HepG2 (cell line): ENCODE measurements around the gene UNC93A. TPM values are rescaled to one million over a fixed set of nuclear protein-coding genes. Genes with fewer than 3 reads are reported as not detected.
A peak's percentile ranks its signal among the peaks of the same experiment; 100 is the strongest.

Experiments
- FIP1L1 ChIP-seq: fragments of 200-400 bp; formaldehyde crosslinking; IDR thresholded peaks from 2 replicates; pipeline ENCODE4 v1.6.1; 2018; ENCODE audit warnings: low read depth, mild to moderate bottlenecking, low read length, moderate library complexity, borderline replicate concordance; ENCODE audit not compliant: insufficient read depth
- FOSL2 ChIP-seq: sonication (generic); formaldehyde crosslinking; IDR thresholded peaks from 2 replicates; pipeline ENCODE4 v1.4.0; 2020; ENCODE audit warnings: missing genetic modification reagents
- HNF4G ChIP-seq, 2 experiments: sonication (generic) in 1 of 2; formaldehyde crosslinking in 1 of 2; IDR thresholded peaks; 2 replicates each; pipeline versions ENCODE4 v1.4.0 to v1.6.1; 2011 to 2020; ENCODE audit warnings: borderline replicate concordance in 2 of 2, low read depth in 2 of 2, mild to moderate bottlenecking in 2 of 2, low read length in 1 of 2, missing genetic modification reagents in 1 of 2, moderate library complexity in 1 of 2
- IRF2 ChIP-seq: IDR thresholded peaks from 2 replicates; pipeline ENCODE4 v1.6.1; 2018; ENCODE audit warnings: missing genetic modification reagents, missing compliant biosample characterization
- MAFG ChIP-seq: sonication (generic); formaldehyde crosslinking; IDR thresholded peaks from 2 replicates; pipeline ENCODE4 v1.5.1; 2020; ENCODE audit warnings: mild to moderate bottlenecking, missing genetic modification reagents
- MXI1 ChIP-seq: IDR thresholded peaks from 3 replicates; pipeline ENCODE4 v1.6.1; 2012; ENCODE audit warnings: low read depth, low read length, inconsistent platforms, borderline replicate concordance
- REPIN1 ChIP-seq: sonication (generic); formaldehyde crosslinking; IDR thresholded peaks from 2 replicates; pipeline ENCODE4 v1.8.0; 2022; ENCODE audit warnings: missing genetic modification reagents, low read depth, mild to moderate bottlenecking, borderline replicate concordance
- REXO4 ChIP-seq: sonication (generic); formaldehyde crosslinking; IDR thresholded peaks from 2 replicates; pipeline ENCODE4 v1.8.0; 2022; ENCODE audit warnings: missing genetic modification reagents, mild to moderate bottlenecking, borderline replicate concordance
- SP5 ChIP-seq: IDR thresholded peaks from 2 replicates; pipeline ENCODE4 v1.6.1; 2016; ENCODE audit warnings: low read depth, borderline replicate concordance
- TCF12 ChIP-seq, 2 experiments: fragments of 450-650 bp in 1 of 2; sonication (generic) in 1 of 2; formaldehyde crosslinking in 1 of 2; IDR thresholded peaks; 2 replicates each; pipeline versions ENCODE4 v1.6.1 to v1.8.0; 2017 to 2022; ENCODE audit warnings: antibody characterized with exemption in 1 of 2, mild to moderate bottlenecking in 1 of 2, missing genetic modification reagents in 1 of 2, moderate library complexity in 1 of 2
- ZNF235 ChIP-seq: sonication (generic); formaldehyde crosslinking; IDR thresholded peaks from 2 replicates; pipeline ENCODE4 v1.8.1; 2023; ENCODE audit warnings: mild to moderate bottlenecking, missing genetic modification reagents, borderline replicate concordance
- ZNF335 ChIP-seq: sonication (generic); formaldehyde crosslinking; IDR thresholded peaks from 2 replicates; pipeline ENCODE4 v1.4.0; 2020; ENCODE audit warnings: missing genetic modification reagents
- ZNF501 ChIP-seq: sonication (generic); formaldehyde crosslinking; IDR thresholded peaks from 2 replicates; pipeline ENCODE4 v1.5.1; 2020; ENCODE audit warnings: mild to moderate bottlenecking, moderate library complexity, missing genetic modification reagents
- ZNF552 ChIP-seq: sonication (generic); formaldehyde crosslinking; IDR thresholded peaks from 2 replicates; pipeline ENCODE4 v1.9.0; 2022; ENCODE audit warnings: missing genetic modification reagents, mild to moderate bottlenecking, borderline replicate concordance
- ZNF615 ChIP-seq: sonication (generic); formaldehyde crosslinking; IDR thresholded peaks from 2 replicates; pipeline ENCODE4 v1.5.0; 2020; ENCODE audit warnings: mild to moderate bottlenecking, missing genetic modification reagents, borderline replicate concordance
- ZNF749 ChIP-seq: sonication (generic); formaldehyde crosslinking; IDR thresholded peaks from 2 replicates; pipeline ENCODE4 v1.8.0; 2022; ENCODE audit warnings: mild to moderate bottlenecking, missing genetic modification reagents, moderate library complexity, borderline replicate concordance
- polyA plus RNA-seq, 8 experiments: library from polyadenylated mRNA; depleted of rRNA in 3 of 8; stranded (reverse) in 7 of 8; unstranded in 1 of 8; fragments of >200 nt; fragmentation: Illumina TruSeq in 4 of 8; extraction: Trizol in 4 of 8; gene quantifications; 2 replicates each; pipeline versions ENCODE4 v1.2.1 to v1.2.3, GENCODE V29; 2011 to 2016; ENCODE audit warnings: low read depth in 4 of 8, missing spikeins in 1 of 8, mixed read lengths in 1 of 8; ENCODE audit not compliant: insufficient read depth in 1 of 8
- total RNA-seq, 5 experiments: library from RNA; depleted of rRNA; stranded (reverse); fragments of >200 nt; fragmentation: Illumina TruSeq; extraction: Trizol; gene quantifications; 2 replicates each; pipeline ENCODE4 v1.2.3, GENCODE V29; 2016; ENCODE audit warnings: low read depth in 1 of 5
- TF ChIP-seq, protein P1 (sequence below): sonication (generic); formaldehyde crosslinking; IDR thresholded peaks from 2 replicates; pipeline ENCODE4 v1.4.0; 2020; ENCODE audit warnings: missing genetic modification reagents
- TF ChIP-seq, protein P2 (sequence below): sonication (generic); formaldehyde crosslinking; IDR thresholded peaks from 2 replicates; pipeline ENCODE4 v1.4.0; 2020; ENCODE audit warnings: missing genetic modification reagents, borderline replicate concordance
- TF ChIP-seq, protein P3 (sequence below): sonication (generic); formaldehyde crosslinking; IDR thresholded peaks from 2 replicates; pipeline ENCODE4 v1.4.0; 2020; ENCODE audit warnings: mild to moderate bottlenecking, missing genetic modification reagents
- TF ChIP-seq, protein P4 (sequence below): sonication (generic); formaldehyde crosslinking; IDR thresholded peaks from 2 replicates; pipeline ENCODE4 v1.9.0; 2021; ENCODE audit warnings: missing genetic modification reagents, borderline replicate concordance

The UNC93A gene
- total and polyA plus RNA-seq, 2 of the 13 experiments (the other 11 are each of a cell fraction or from before 2014, with no cell fraction given), result 11.0 to 42.7 TPM

DNA sequence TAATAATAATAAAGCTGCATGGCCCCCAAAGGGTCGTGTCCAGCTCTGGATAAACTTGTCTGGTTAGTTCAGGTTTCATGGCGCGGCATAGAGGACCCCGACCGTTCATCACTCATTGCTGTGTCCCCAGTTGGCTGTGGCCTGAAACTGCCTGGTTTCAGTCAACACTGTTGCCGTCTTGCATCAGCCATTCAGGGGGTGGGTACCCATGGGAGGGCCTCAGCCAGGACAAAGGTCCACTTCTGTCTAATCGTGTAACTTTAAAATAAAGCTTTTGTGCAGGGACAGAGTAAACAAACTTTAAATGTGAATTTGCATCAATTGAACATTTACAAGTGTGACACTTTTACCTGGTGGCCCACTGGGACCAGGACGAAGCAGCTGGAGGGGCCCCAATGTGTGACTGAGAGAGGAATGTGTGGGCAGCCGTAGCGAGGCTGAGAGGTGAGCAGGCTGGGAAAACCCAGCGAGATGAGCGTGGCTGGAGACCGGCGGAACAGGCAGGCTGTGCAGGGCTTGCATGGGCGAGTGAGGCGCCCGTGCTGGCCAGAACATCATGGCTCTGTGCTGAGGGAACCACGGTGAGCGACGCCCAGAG is 22.3 kb upstream of the UNC93A start (continued):
- no peak for TF ChIP-seq ZNF235 (CRISPR knock-in tag)
- TF ChIP-seq, protein P1, sequence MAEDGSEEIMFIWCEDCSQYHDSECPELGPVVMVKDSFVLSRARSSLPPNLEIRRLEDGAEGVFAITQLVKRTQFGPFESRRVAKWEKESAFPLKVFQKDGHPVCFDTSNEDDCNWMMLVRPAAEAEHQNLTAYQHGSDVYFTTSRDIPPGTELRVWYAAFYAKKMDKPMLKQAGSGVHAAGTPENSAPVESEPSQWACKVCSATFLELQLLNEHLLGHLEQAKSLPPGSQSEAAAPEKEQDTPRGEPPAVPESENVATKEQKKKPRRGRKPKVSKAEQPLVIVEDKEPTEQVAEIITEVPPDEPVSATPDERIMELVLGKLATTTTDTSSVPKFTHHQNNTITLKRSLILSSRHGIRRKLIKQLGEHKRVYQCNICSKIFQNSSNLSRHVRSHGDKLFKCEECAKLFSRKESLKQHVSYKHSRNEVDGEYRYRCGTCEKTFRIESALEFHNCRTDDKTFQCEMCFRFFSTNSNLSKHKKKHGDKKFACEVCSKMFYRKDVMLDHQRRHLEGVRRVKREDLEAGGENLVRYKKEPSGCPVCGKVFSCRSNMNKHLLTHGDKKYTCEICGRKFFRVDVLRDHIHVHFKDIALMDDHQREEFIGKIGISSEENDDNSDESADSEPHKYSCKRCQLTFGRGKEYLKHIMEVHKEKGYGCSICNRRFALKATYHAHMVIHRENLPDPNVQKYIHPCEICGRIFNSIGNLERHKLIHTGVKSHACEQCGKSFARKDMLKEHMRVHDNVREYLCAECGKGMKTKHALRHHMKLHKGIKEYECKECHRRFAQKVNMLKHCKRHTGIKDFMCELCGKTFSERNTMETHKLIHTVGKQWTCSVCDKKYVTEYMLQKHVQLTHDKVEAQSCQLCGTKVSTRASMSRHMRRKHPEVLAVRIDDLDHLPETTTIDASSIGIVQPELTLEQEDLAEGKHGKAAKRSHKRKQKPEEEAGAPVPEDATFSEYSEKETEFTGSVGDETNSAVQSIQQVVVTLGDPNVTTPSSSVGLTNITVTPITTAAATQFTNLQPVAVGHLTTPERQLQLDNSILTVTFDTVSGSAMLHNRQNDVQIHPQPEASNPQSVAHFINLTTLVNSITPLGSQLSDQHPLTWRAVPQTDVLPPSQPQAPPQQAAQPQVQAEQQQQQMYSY (CRISPR knock-in tag), result no peak; the same call in 1 of the 2 replicates
- TF ChIP-seq REXO4 (CRISPR knock-in tag), result no peak
- TF ChIP-seq ZNF335 (CRISPR knock-in tag), result no peak; the same call in 1 of the 2 replicates
- no peak for TF ChIP-seq MAFG (CRISPR knock-in tag)
- TF ChIP-seq ZNF501 (CRISPR knock-in tag), result peak; percentile 98
- TF ChIP-seq FIP1L1, result peak; percentile 83; the same call in 1 of the 2 replicates
- peak; percentile 92; the same call in 1 of the 2 replicates for TF ChIP-seq ZNF749 (CRISPR knock-in tag)
- TF ChIP-seq ZNF615 (CRISPR knock-in tag), result peak; percentile 75; the same call in 1 of the 2 replicates
- TF ChIP-seq, protein P2, sequence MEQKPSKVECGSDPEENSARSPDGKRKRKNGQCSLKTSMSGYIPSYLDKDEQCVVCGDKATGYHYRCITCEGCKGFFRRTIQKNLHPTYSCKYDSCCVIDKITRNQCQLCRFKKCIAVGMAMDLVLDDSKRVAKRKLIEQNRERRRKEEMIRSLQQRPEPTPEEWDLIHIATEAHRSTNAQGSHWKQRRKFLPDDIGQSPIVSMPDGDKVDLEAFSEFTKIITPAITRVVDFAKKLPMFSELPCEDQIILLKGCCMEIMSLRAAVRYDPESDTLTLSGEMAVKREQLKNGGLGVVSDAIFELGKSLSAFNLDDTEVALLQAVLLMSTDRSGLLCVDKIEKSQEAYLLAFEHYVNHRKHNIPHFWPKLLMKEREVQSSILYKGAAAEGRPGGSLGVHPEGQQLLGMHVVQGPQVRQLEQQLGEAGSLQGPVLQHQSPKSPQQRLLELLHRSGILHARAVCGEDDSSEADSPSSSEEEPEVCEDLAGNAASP (CRISPR knock-in tag), result peak; percentile 95
- TF ChIP-seq MXI1, result 0 out of 3 replicates have a peak, but pooled peaks have one; percentile 50
- peak; percentile 60; the same call in 1 of the 2 replicates for TF ChIP-seq ZNF552 (CRISPR knock-in tag)
- TF ChIP-seq TCF12 (IDR thresholded peaks at IDR 0.05), result no peak
- no peak for TF ChIP-seq TCF12 (CRISPR knock-in tag; IDR thresholded peaks at IDR 0.05)
- peak; percentile 91 for TF ChIP-seq HNF4G (IDR thresholded peaks at IDR 0.05; ENCODE audit: borderline replicate concordance, low read depth, low read length)
- TF ChIP-seq HNF4G (CRISPR knock-in tag; IDR thresholded peaks at IDR 0.05; ENCODE audit: borderline replicate concordance, low read depth), result peak; percentile 95
- TF ChIP-seq, protein P3, sequence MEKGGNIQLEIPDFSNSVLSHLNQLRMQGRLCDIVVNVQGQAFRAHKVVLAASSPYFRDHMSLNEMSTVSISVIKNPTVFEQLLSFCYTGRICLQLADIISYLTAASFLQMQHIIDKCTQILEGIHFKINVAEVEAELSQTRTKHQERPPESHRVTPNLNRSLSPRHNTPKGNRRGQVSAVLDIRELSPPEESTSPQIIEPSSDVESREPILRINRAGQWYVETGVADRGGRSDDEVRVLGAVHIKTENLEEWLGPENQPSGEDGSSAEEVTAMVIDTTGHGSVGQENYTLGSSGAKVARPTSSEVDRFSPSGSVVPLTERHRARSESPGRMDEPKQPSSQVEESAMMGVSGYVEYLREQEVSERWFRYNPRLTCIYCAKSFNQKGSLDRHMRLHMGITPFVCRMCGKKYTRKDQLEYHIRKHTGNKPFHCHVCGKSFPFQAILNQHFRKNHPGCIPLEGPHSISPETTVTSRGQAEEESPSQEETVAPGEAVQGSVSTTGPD (CRISPR knock-in tag), result no peak
- peak; percentile 75 for TF ChIP-seq FOSL2
- TF ChIP-seq SP5, result peak; percentile 87
- TF ChIP-seq REPIN1, result peak; percentile 98
- peak; percentile 73 for TF ChIP-seq IRF2
- TF ChIP-seq, protein P4, sequence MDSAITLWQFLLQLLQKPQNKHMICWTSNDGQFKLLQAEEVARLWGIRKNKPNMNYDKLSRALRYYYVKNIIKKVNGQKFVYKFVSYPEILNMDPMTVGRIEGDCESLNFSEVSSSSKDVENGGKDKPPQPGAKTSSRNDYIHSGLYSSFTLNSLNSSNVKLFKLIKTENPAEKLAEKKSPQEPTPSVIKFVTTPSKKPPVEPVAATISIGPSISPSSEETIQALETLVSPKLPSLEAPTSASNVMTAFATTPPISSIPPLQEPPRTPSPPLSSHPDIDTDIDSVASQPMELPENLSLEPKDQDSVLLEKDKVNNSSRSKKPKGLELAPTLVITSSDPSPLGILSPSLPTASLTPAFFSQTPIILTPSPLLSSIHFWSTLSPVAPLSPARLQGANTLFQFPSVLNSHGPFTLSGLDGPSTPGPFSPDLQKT (CRISPR knock-in tag), result no peak; the same call in 1 of the 2 replicates
